Vagina (tissue), 2 donors: ENCODE measurements around the gene PPTC7. TPM values are rescaled to one million over a fixed set of nuclear protein-coding genes. Genes with fewer than 3 reads are reported as not detected.
"Not testable (repeated sequence)": the region's sequence is repeated elsewhere in the genome, so short reads cannot be mapped to it uniquely, and the experiment has no call there.

Experiments used
- DNase-seq, 2 donors: peaks; one replicate each; pipeline ENCODE4 v3.0.0-alpha.2; 2017; ENCODE audit errors: extremely low spot score in 2 of 2
- H3K27ac ChIP-seq: fragments of 200-600 bp; sonication (generic); one replicate; pipeline ENCODE4 v1.5.1; 2019
- H3K27me3 ChIP-seq: fragments of 200-600 bp; sonication (generic); one replicate; pipeline ENCODE4 v1.5.1; 2019
- H3K36me3 ChIP-seq, 2 donors: fragments of 200-600 bp; sonication (generic); one replicate each; pipeline ENCODE4 v1.5.1; 2017 to 2019
- H3K4me1 ChIP-seq: fragments of 200-600 bp; sonication (generic); one replicate; pipeline ENCODE4 v1.5.1; 2019
- H3K4me3 ChIP-seq, 2 donors: fragments of 200-600 bp; sonication (generic); 1 replicate in 1 of 2; 2 replicates in 1 of 2; pipeline ENCODE4 v1.5.1; 2016 to 2019
- H3K9me3 ChIP-seq: fragments of 200-600 bp; sonication (generic); one replicate; pipeline ENCODE4 v1.5.1; 2019
- POLR2A ChIP-seq, 2 donors: fragments of 450-650 bp; IDR thresholded peaks; one replicate each; pipeline ENCODE4 v1.6.1; 2017; ENCODE audit warnings: antibody characterized with exemption in 2 of 2, mild to moderate bottlenecking in 2 of 2, moderate library complexity in 2 of 2
- POLR2AphosphoS5 ChIP-seq, 2 donors: sonication (generic); formaldehyde crosslinking; IDR thresholded peaks; one replicate each; pipeline ENCODE4 v1.9.0; 2017; ENCODE audit warnings: antibody characterized with exemption in 2 of 2, mild to moderate bottlenecking in 2 of 2, low read depth in 1 of 2; ENCODE audit not compliant: insufficient read depth in 1 of 2
- intact Hi-C: fragments of 100-400 bp; cut with DNase I; formaldehyde crosslinking; loops from one replicate; pipeline ENCODE4 v1.15.1; 2023
- total RNA-seq: library from RNA; depleted of rRNA; stranded (reverse); fragments of >200 nt; gene quantifications from one replicate; pipeline ENCODE4 v1.2.3, GENCODE V29; 2016
- TF ChIP-seq, protein P1 (sequence below), 3 experiments: fragments of 450-650 bp in 2 of 3; fragments of 200-600 bp in 1 of 3; sonication (generic) in 1 of 3; IDR thresholded peaks; one replicate each; pipeline ENCODE4 v1.5.1; 2017 to 2019; ENCODE audit warnings: antibody characterized with exemption in 3 of 3, mild to moderate bottlenecking in 2 of 3, moderate library complexity in 2 of 3

PPTC7 gene
- total RNA-seq, 1 donor from 2014 or later = 43.0 TPM

DNA sequence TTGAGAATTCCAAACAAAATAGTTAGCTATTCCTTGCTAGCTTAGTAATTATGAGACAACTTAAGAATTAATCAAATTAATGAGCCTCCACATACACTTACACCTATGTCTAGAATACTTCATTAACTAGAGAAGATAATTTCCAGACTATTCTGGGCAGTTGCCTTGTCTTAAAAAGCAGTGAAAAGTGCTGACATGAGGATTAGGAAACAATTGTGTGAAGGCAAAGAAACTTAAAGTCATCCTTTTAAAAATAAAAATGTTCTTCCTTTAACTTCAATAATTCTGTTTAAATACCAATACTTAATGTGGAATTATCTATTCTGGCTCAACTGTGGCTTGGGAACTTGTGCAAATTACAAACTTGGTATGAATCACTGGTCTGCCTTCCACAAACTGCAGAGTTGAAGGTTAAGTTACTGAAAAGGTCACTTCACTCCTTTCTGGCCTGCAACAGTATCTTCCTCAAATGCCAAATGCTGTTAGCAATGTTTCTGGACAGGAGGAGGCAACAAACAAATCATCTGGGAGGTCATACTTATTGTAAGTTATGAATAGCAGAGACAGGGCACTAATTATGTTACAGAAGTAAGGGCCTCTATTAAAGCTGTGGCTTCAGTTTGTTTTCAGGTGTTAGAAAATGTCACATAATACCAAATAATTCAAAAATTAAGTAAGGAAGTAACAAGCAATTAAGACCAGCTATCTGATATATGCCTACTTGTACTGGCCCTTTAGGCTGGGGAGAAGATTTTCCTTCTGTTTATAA is 19.2 kb downstream of the PPTC7 start:
- intact Hi-C loops = no loop called here
- H3K4me1 ChIP-seq = peaks cover 77% of the 10 kb centered on the region
- no peaks in the 10 kb centered on the region for H3K9me3 ChIP-seq
- no peaks in the 10 kb centered on the region for H3K27me3 ChIP-seq
- peak overlapping the region; percentile 59 for H3K27ac ChIP-seq
- TF ChIP-seq POLR2AphosphoS5 (IDR thresholded peaks at IDR 0.05; ENCODE audit: insufficient read depth in 1 of 2, low read depth in 1 of 2) (no peak), POLR2A (IDR thresholded peaks at IDR 0.05) (no peak)
- TF ChIP-seq, protein P1, sequence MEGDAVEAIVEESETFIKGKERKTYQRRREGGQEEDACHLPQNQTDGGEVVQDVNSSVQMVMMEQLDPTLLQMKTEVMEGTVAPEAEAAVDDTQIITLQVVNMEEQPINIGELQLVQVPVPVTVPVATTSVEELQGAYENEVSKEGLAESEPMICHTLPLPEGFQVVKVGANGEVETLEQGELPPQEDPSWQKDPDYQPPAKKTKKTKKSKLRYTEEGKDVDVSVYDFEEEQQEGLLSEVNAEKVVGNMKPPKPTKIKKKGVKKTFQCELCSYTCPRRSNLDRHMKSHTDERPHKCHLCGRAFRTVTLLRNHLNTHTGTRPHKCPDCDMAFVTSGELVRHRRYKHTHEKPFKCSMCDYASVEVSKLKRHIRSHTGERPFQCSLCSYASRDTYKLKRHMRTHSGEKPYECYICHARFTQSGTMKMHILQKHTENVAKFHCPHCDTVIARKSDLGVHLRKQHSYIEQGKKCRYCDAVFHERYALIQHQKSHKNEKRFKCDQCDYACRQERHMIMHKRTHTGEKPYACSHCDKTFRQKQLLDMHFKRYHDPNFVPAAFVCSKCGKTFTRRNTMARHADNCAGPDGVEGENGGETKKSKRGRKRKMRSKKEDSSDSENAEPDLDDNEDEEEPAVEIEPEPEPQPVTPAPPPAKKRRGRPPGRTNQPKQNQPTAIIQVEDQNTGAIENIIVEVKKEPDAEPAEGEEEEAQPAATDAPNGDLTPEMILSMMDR (IDR thresholded peaks at IDR 0.05) = no peak
- DNase-seq = no peak
- H3K4me3 ChIP-seq = no peak overlapping the region
- no peaks in the 10 kb centered on the region for H3K36me3 ChIP-seq

DNA sequence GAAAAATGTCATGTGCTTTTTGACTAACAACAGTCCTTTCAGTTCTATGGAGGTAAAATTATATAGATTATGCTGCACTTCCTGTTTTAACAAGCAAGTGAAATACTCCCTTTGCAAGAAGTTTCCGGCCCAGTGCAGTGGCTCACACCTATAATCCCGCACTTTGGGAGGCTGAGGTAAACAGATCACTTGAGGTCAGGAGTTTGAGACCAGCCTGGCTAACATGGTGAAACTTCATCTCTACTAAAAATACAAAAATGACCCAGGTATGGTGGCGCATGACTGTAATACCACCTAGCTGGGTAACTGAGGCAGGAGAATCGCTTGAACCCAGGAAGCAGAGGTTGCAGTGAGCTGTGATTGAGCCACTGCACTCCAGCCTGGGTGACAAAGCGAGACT is 20.7 kb downstream of the PPTC7 start:
- H3K4me3 ChIP-seq, intact Hi-C loops, H3K27me3 ChIP-seq, H3K9me3 ChIP-seq, DNase-seq, H3K36me3 ChIP-seq: not testable (repeated sequence)
- Histone ChIP-seq H3K4me1 (peaks cover 86% of the 10 kb centered on the region), H3K27ac (peak overlapping the region; percentile 60)

DNA sequence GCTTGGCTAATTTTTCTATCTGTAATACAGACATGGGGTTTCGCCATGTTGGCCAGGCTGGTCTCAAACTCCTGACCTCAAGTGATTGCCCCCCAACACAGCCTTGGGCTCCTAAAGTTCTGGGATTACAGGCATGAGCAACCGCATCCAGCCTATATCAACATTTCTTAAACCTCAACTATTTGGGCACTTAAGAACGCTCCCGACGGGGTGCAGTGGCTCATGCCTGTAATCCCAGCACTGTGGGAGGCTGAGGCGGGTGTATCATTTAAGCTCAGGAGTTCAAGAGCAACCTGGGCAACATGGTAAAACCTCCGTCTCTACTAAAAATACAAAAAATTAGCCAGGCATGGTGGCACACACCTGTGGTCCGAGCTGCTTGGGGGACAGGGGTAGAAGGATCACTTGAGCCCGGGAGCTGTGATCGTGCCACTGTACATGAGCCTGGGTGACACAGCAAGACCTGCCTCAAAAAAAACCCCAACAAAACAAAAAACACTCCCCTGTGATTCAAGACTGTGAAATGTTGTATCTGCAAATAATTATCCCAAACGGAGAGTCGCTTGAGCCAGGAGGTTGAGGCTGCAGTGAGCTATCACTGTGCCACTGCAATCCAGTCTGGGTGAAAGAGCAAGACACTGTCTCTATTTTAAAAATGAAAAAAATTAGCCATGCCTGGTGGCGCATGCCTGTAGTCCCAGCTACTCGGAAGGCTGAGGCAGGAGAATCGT is 21.5 kb downstream of the PPTC7 start:
- no peak overlapping the region for H3K4me3 ChIP-seq
- intact Hi-C loops = no loop called here
- H3K27me3 ChIP-seq = no peaks in the 10 kb centered on the region
- H3K4me1 ChIP-seq = peaks cover 92% of the 10 kb centered on the region
- DNase-seq = no peak
- no peaks in the 10 kb centered on the region for H3K9me3 ChIP-seq
- TF ChIP-seq, protein P1 (IDR thresholded peaks at IDR 0.05) = no peak
- TF ChIP-seq POLR2AphosphoS5 (IDR thresholded peaks at IDR 0.05; ENCODE audit: insufficient read depth in 1 of 2, low read depth in 1 of 2) = no peak
- no peak for TF ChIP-seq POLR2A (IDR thresholded peaks at IDR 0.05)
- no peaks in the 10 kb centered on the region for H3K36me3 ChIP-seq
- peak overlapping the region; percentile 60 for H3K27ac ChIP-seq

DNA sequence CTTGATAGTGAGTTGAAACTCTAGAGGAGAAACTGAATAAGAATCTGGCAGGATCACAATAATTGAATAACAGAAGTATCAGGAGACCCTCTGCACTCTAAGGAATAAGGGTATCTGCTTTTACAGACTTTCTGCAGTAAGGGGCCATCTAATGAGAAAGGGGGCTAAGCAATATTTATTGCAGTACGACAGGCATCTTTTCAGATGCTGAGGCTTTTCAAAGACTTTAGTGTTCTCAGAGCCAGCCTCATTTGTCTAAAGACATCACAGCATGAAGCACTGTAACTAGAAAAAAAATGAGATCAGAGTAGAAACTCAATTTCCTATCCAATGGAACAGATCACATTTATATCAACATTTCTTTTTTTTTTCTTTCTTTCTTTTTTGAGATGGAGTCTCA is 22.2 kb downstream of the PPTC7 start:
- Histone ChIP-seq H3K27ac (peak overlapping the region; percentile 60), H3K36me3 (no peaks in the 10 kb centered on the region), H3K4me3 (no peak overlapping the region), H3K27me3 (no peaks in the 10 kb centered on the region), H3K9me3 (no peaks in the 10 kb centered on the region), H3K4me1 (peaks cover 92% of the 10 kb centered on the region)
- no peak for DNase-seq
- TF ChIP-seq, protein P1 (IDR thresholded peaks at IDR 0.05) = no peak
- intact Hi-C loops = no loop called here

DNA sequence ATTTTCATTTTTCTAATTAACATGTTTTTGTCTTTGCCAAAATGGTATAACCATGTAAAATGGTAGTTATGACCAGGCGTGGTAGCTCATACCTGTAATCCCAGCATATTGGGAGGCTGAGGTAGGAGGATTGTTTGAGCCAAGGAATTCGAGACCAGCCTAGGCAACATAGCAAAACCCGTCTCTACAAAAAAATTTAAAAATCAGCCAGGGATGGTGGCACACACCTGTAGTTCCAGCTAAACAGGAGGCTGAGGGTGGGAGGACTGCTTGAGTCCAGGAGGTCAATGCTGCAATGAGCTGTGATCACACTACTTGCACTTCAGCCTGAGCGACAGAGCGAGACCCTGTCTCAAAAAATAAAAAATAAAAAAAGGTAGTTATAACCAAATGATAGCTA is 23.1 kb downstream of the PPTC7 start:
- intact Hi-C loops = no loop called here

DNA sequence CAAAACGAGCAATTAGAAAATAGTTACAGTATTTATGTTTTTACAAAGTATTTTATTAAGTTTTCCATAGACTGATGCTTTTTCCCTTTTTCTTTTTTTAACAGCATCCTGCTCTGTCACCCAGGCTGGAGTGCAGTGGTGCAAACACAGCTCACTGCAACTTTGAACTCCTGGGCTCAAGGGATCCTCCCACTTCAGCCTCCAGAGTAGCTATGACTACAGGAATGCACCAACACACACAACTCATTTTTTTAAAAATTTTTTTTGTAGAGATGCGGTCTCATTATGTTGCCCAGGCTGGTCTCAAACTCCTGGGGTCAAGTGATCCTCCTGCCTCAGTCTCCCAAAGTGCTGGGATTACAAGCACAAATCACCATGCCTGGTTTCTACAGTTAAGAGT is 24.2 kb downstream of the PPTC7 start:
- H3K36me3 ChIP-seq, H3K9me3 ChIP-seq, DNase-seq, H3K4me3 ChIP-seq, intact Hi-C loops, H3K27ac ChIP-seq, H3K27me3 ChIP-seq: not testable (repeated sequence)
- peaks cover 88% of the 10 kb centered on the region for H3K4me1 ChIP-seq

More for the DNA sequence above, 23.1 kb downstream of the PPTC7 start:
- H3K9me3 ChIP-seq = no peaks in the 10 kb centered on the region
- no peaks in the 10 kb centered on the region for H3K27me3 ChIP-seq
- no peak for TF ChIP-seq POLR2AphosphoS5 (IDR thresholded peaks at IDR 0.05; ENCODE audit: insufficient read depth in 1 of 2, low read depth in 1 of 2)
- TF ChIP-seq, protein P1 (IDR thresholded peaks at IDR 0.05) = no peak
- TF ChIP-seq POLR2A (IDR thresholded peaks at IDR 0.05) = no peak
- H3K36me3 ChIP-seq = no peaks in the 10 kb centered on the region
- DNase-seq = no peak
- H3K27ac ChIP-seq = no peak overlapping the region
- H3K4me1 ChIP-seq = peaks cover 90% of the 10 kb centered on the region
- no peak overlapping the region for H3K4me3 ChIP-seq
